H9 (cell line): ENCODE results near the gene RBFOX2. TPM values are rescaled to one million over a fixed set of nuclear protein-coding genes. Genes with fewer than 3 reads are reported as not detected.

Source experiments
- DNase-seq: peaks from one replicate; pipeline ENCODE4 v3.0.0-alpha.2; 2017
- H2AFZ ChIP-seq: one replicate; pipeline ENCODE4 v1.6.1; 2013; ENCODE audit warnings: mild to moderate bottlenecking, low read length, control low read depth, moderate library complexity
- H2AK5ac ChIP-seq: 2 replicates; pipeline ENCODE4 v1.6.1; 2013; ENCODE audit warnings: low read length, control low read depth, mixed read lengths; ENCODE audit not compliant: insufficient read length
- H2BK120ac ChIP-seq: one replicate; pipeline ENCODE4 v1.6.1; 2013; ENCODE audit warnings: low read depth, mild to moderate bottlenecking, low read length, control low read depth, inconsistent platforms; ENCODE audit not compliant: poor library complexity, severe bottlenecking
- H2BK12ac ChIP-seq: 2 replicates; pipeline ENCODE4 v1.6.1; 2013; ENCODE audit warnings: low read length, control low read depth, mixed read lengths, low read depth; ENCODE audit not compliant: insufficient read length
- H2BK15ac ChIP-seq: 2 replicates; pipeline ENCODE4 v1.6.1; 2013; ENCODE audit warnings: low read depth, low read length, control low read depth
- H2BK20ac ChIP-seq: one replicate; pipeline ENCODE4 v1.6.1; 2013; ENCODE audit warnings: low read depth, mild to moderate bottlenecking, low read length, control low read depth, inconsistent platforms; ENCODE audit not compliant: poor library complexity, severe bottlenecking
- H2BK5ac ChIP-seq: 2 replicates; pipeline ENCODE4 v1.6.1; 2013; ENCODE audit warnings: low read length, control low read depth, mixed read lengths; ENCODE audit not compliant: insufficient read length
- H3K14ac ChIP-seq: 2 replicates; pipeline ENCODE4 v1.6.1; 2013; ENCODE audit warnings: low read length, control low read depth; ENCODE audit not compliant: insufficient read depth
- H3K18ac ChIP-seq: 2 replicates; pipeline ENCODE4 v1.6.1; 2013; ENCODE audit warnings: low read depth, mild to moderate bottlenecking, mixed read lengths, low read length, control low read depth; ENCODE audit not compliant: insufficient read length
- H3K23ac ChIP-seq: 2 replicates; pipeline ENCODE4 v1.6.1; 2013; ENCODE audit warnings: low read length, control low read depth, mixed read lengths, low read depth; ENCODE audit not compliant: insufficient read length
- H3K23me2 ChIP-seq: 2 replicates; pipeline ENCODE4 v1.6.1; 2013; ENCODE audit warnings: low read depth, mild to moderate bottlenecking, mixed read lengths, low read length, control low read depth; ENCODE audit not compliant: insufficient read length, poor library complexity, severe bottlenecking
- H3K27ac ChIP-seq: 2 replicates; pipeline ENCODE4 v1.5.1; 2013; ENCODE audit warnings: low read length, control low read depth, mixed read lengths, low read depth; ENCODE audit not compliant: insufficient read length
- H3K27me3 ChIP-seq: 2 replicates; pipeline ENCODE4 v1.6.1; 2013; ENCODE audit warnings: low read length, control low read depth, inconsistent platforms; ENCODE audit not compliant: insufficient read depth
- H3K4ac ChIP-seq: 2 replicates; pipeline ENCODE4 v1.6.1; 2013; ENCODE audit warnings: low read depth, mild to moderate bottlenecking, control low read depth, inconsistent platforms, low read length, moderate library complexity
- H3K4me1 ChIP-seq: 2 replicates; pipeline ENCODE4 v1.6.1; 2013; ENCODE audit warnings: low read length, control low read depth, inconsistent platforms; ENCODE audit not compliant: insufficient read depth
- H3K4me2 ChIP-seq: 2 replicates; pipeline ENCODE4 v1.6.1; 2013; ENCODE audit warnings: low read length, control low read depth, mixed read lengths; ENCODE audit not compliant: insufficient read length, insufficient read depth
- H3K56ac ChIP-seq: 2 replicates; pipeline ENCODE4 v1.6.1; 2013; ENCODE audit warnings: low read depth, mild to moderate bottlenecking, mixed read lengths, low read length, control low read depth; ENCODE audit not compliant: insufficient read length
- H3K79me1 ChIP-seq: 2 replicates; pipeline ENCODE4 v1.6.1; 2013; ENCODE audit warnings: low read depth, mild to moderate bottlenecking, moderate library complexity, low read length, control low read depth, inconsistent platforms; ENCODE audit not compliant: insufficient read depth, poor library complexity, severe bottlenecking
- H3K79me2 ChIP-seq: 2 replicates; pipeline ENCODE4 v1.6.1; 2013; ENCODE audit warnings: low read length, control low read depth, inconsistent platforms; ENCODE audit not compliant: insufficient read depth
- H3K9ac ChIP-seq: 2 replicates; pipeline ENCODE4 v1.6.1; 2013; ENCODE audit warnings: low read length, control low read depth, mixed read lengths; ENCODE audit not compliant: insufficient read length; ENCODE audit errors: extremely low read depth
- H3K9me3 ChIP-seq: one replicate; pipeline ENCODE4 v1.6.1; 2013; ENCODE audit warnings: low read depth, low read length, inconsistent platforms; ENCODE audit not compliant: control insufficient read depth
- H3T11ph ChIP-seq: one replicate; pipeline ENCODE4 v1.6.1; 2013; ENCODE audit warnings: mild to moderate bottlenecking, low read length, control low read depth, inconsistent platforms
- H4K20me1 ChIP-seq: one replicate; pipeline ENCODE4 v1.6.1; 2013; ENCODE audit not compliant: control insufficient read depth, insufficient read length, insufficient read depth
- H4K5ac ChIP-seq: 2 replicates; pipeline ENCODE4 v1.6.1; 2013; ENCODE audit warnings: low read depth, mild to moderate bottlenecking, mixed read lengths, low read length, control low read depth; ENCODE audit not compliant: insufficient read length
- H4K8ac ChIP-seq: replicated peaks from 2 replicates; pipeline ENCODE4 v1.6.1; 2013; ENCODE audit warnings: low read length, control low read depth, mixed read lengths, low read depth; ENCODE audit not compliant: insufficient read length
- H4K91ac ChIP-seq: 2 replicates; pipeline ENCODE4 v1.6.1; 2013; ENCODE audit warnings: low read depth, mild to moderate bottlenecking, moderate library complexity, mixed read lengths, low read length, control low read depth; ENCODE audit not compliant: insufficient read length
- H3K27ac Mint-ChIP-seq, 3 experiments: 2 replicates in 2 of 3; 3 replicates in 1 of 3; pipeline ENCODE4 v1.8.0; 2020 to 2021; ENCODE audit warnings: mixed read lengths in 3 of 3, mild to moderate bottlenecking in 1 of 3, moderate library complexity in 1 of 3
- H3K27me3 Mint-ChIP-seq: 2 replicates; pipeline ENCODE4 v1.8.0; 2021; ENCODE audit warnings: low read depth, mild to moderate bottlenecking, moderate library complexity, mixed read lengths
- H3K36me3 Mint-ChIP-seq, 3 experiments: 2 replicates in 2 of 3; 3 replicates in 1 of 3; pipeline ENCODE4 v1.8.0; 2020 to 2021; ENCODE audit warnings: low read depth in 3 of 3, mixed read lengths in 3 of 3; ENCODE audit not compliant: insufficient read depth in 1 of 3
- H3K4me1 Mint-ChIP-seq, 2 experiments: 2 replicates each; pipeline ENCODE4 v1.8.0; 2020; ENCODE audit warnings: mixed read lengths in 2 of 2
- H3K4me3 Mint-ChIP-seq, 2 experiments: 2 replicates in 1 of 2; 3 replicates in 1 of 2; pipeline ENCODE4 v1.8.0; 2020 to 2021; ENCODE audit warnings: mild to moderate bottlenecking in 2 of 2, mixed read lengths in 2 of 2, moderate library complexity in 1 of 2
- H3K9me3 Mint-ChIP-seq, 2 experiments: 2 replicates in 1 of 2; 3 replicates in 1 of 2; pipeline ENCODE4 v1.8.0; 2020; ENCODE audit warnings: mild to moderate bottlenecking in 2 of 2, mixed read lengths in 2 of 2, moderate library complexity in 1 of 2
- WGBS: extraction: QIAGEN DNeasy Blood & Tissue Kit; methylation state at CpG from one replicate; pipeline ENCODE4 v1.1.7; 2013; ENCODE audit warnings: missing lambda C conversion rate, low lambda C conversion rate, mixed read lengths; ENCODE audit not compliant: insufficient read length; ENCODE audit errors: extremely low coverage; 5-methylcytosine and 5-hydroxymethylcytosine counted together
- total RNA-seq: library from RNA; stranded (reverse); gene quantifications from 2 replicates; pipeline ENCODE4 v1.2.1, GENCODE V29; 2021
- TF ChIP-seq, protein P1 (sequence below): fragments of 200-600 bp; sonication (generic); conservative IDR thresholded peaks from 3 replicates; pipeline ENCODE4 v1.8.0; 2021; ENCODE audit warnings: antibody characterized with exemption, mild to moderate bottlenecking

RBFOX2 gene
- total RNA-seq, 1 experiment from 2014 or later: 84.7 TPM

DNA sequence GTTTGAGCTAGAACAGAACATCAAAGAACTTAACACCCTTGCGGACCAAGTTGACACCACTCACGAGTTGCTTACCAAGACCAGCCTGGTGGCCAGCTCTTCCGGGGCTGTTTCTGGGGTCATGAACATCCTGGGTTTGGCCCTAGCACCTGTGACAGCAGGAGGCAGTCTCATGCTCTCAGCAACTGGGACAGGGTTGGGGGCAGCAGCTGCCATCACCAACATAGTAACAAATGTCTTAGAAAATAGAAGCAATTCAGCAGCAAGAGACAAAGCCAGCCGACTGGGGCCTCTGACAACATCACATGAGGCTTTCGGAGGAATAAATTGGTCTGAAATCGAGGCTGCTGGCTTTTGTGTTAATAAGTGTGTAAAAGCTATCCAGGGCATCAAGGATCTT lies 302.2 kb downstream of the RBFOX2 start:
- Mint-ChIP-seq H3K4me3 (no peak overlapping the region), H3K36me3 (no peaks in the 10 kb centered on the region), H3K27ac (no peak overlapping the region), H3K9me3 (no peaks in the 10 kb centered on the region), H3K27me3 (peaks cover 7% of the 10 kb centered on the region), H3K4me1 (peaks cover 0 to 10% of the 10 kb centered on the region in 2 experiments; a peak in 2 of 4 replicates)
- Histone ChIP-seq H3K9me3 (no peaks in the 10 kb centered on the region), H4K20me1 (no peaks in the 10 kb centered on the region), H4K91ac (no peak overlapping the region), H3K4me2 (no peak overlapping the region), H3K27me3 (no peaks in the 10 kb centered on the region), H2BK5ac (no peak overlapping the region), H3K23me2 (no peaks in the 10 kb centered on the region), H2BK15ac (no peak overlapping the region), H3T11ph (no peak overlapping the region), H2AK5ac (no peak overlapping the region), H3K79me2 (no peaks in the 10 kb centered on the region), H2BK12ac (no peak overlapping the region), H3K27ac (no peak overlapping the region), H3K79me1 (no peaks in the 10 kb centered on the region), H2AFZ (no peak overlapping the region), H2BK120ac (no peak overlapping the region), H3K9ac (no peak overlapping the region), H4K5ac (no peak overlapping the region), H4K8ac (no peak overlapping the region), H2BK20ac (no peak overlapping the region), H3K23ac (no peak overlapping the region), H3K4me1 (no peaks in the 10 kb centered on the region), H3K4ac (no peak overlapping the region), H3K14ac (no peak overlapping the region), H3K56ac (no peak overlapping the region), H3K18ac (no peak overlapping the region)
- no CpG with 5 or more reads among the region's 6 CpGs for WGBS
- TF ChIP-seq, protein P1, sequence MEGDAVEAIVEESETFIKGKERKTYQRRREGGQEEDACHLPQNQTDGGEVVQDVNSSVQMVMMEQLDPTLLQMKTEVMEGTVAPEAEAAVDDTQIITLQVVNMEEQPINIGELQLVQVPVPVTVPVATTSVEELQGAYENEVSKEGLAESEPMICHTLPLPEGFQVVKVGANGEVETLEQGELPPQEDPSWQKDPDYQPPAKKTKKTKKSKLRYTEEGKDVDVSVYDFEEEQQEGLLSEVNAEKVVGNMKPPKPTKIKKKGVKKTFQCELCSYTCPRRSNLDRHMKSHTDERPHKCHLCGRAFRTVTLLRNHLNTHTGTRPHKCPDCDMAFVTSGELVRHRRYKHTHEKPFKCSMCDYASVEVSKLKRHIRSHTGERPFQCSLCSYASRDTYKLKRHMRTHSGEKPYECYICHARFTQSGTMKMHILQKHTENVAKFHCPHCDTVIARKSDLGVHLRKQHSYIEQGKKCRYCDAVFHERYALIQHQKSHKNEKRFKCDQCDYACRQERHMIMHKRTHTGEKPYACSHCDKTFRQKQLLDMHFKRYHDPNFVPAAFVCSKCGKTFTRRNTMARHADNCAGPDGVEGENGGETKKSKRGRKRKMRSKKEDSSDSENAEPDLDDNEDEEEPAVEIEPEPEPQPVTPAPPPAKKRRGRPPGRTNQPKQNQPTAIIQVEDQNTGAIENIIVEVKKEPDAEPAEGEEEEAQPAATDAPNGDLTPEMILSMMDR: no peak
- no peak for DNase-seq
